Activated T-helper 2 cell treated with anti-CD3 and anti-CD28 coated beads, Interferon-gamma antibody, Interleukin-2, Interleukin-4, amounts not matched to agents 10 μg/mL and 5 μg/mL and 100 μg/mL, durations not matched to agents 14 hours and 24 hours and 36 hours (primary cell): Measurements from ENCODE around the gene RCBTB2. TPM values are rescaled to one million over a fixed set of nuclear protein-coding genes. Genes with fewer than 3 reads are reported as not detected.

Source experiments
- total RNA-seq: library from RNA; stranded (reverse); gene quantifications from 2 replicates; pipeline ENCODE4 v1.2.3, GENCODE V29; 2022

RCBTB2 gene
- total RNA-seq, 1 donor from 2014 or later: 3.4 TPM

Other genes starting within 250 kb of the RCBTB2 start
- gene RB1, start 229.3 kb downstream of the RCBTB2 start, total RNA-seq: 27.1 and 28.0 TPM in 2 replicates
- gene LPAR6, start 120.0 kb downstream of the RCBTB2 start, total RNA-seq: 4.5 and 5.8 TPM in 2 replicates
- gene CYSLTR2, start 120.8 kb upstream of the RCBTB2 start, total RNA-seq: 3.2 and 3.7 TPM in 2 replicates